ENCODE data around the gene DENND5A.

The DENND5A gene

GRCh38 chr11:9301720-9302119 lies 36.6 kb upstream of the DENND5A start:
- no peak overlapping the region for H3K4me3 ChIP-seq (ENCODE audit: low read depth, low read length)
- TF ChIP-seq CTCF (conservative IDR thresholded peaks at IDR 0.05; ENCODE audit: low read depth, low read length) = no peak
- DNase-seq (ENCODE audit: low read depth) = no peak

GRCh38 chr11:9293646-9294045 lies 28.5 kb upstream of the DENND5A start:
- no peak overlapping the region for H3K4me3 ChIP-seq (ENCODE audit: low read depth, low read length)
- TF ChIP-seq CTCF (conservative IDR thresholded peaks at IDR 0.05; ENCODE audit: low read depth, low read length) = no peak
- DNase-seq (ENCODE audit: low read depth) = no peak

DNA sequence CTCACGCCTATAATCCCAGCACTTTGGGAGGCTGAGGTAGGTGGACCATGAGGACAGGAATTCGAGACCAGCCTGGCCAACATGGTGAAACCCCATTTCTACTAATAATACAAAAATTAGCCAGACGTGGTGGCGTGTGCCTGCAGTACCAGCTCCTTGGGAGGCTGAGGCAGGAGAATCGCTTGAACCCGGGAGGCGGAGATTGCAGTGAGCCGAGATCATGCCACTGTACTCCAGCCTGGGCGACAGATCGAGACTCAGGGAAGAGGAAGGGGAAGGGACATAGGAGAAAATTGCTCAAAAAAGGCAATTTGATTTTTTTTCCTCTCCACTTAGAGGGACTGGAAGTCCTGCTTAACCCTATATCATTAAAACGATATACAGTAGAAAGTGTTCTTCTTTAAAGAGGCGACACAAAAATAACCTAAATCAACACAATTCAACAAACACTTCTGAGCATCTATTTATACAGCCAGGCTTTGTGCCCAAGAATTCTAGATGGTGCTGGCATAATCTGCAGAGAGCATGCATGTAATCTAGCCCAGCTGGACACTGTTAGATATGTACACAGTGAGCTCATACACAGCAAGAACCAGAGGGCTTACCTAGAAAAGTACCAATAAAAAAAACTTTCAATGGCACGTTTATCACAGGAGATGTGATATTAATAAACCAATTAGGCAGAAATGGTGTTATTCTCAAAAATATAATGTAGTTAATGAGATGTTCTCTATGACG lies 20.9 kb upstream of the DENND5A start:
- no peak overlapping the region for H3K4me3 ChIP-seq (ENCODE audit: low read depth, low read length)
- no peak for TF ChIP-seq CTCF (conservative IDR thresholded peaks at IDR 0.05; ENCODE audit: low read depth, low read length)
- DNase-seq (ENCODE audit: low read depth) = no peak

DNA sequence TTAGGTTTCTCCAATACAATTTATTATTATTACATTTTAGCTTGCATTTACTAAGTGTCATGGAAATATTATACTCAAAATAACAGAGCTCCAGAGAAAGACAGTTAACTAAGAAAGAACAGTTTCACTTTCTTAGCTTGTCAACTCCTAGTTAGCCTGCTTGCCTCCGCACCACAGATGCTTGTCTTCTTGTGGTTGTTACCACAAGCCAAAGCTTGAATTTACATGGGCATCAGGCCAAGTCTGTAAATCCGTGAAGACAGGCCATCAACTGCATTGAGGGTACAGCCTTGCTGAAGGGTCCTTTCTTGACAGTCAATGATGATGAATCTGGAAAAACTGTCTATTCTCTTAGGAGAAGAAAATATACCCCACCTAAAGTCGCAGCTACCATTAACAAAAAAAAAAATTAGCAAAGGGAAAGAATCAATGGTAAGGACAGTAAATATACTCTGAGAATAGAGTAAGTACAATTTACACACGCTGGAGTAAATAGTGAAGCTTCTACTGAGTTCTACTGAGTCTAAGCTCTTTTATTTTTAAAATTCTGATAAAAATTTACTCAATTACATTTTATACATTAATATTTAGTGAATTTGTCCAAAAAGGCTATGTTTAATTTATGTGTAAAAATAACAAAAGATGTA lies 15.6 kb upstream of the DENND5A start:
- DNase-seq (ENCODE audit: low read depth) = peak; percentile 90
- H3K4me3 ChIP-seq (ENCODE audit: low read depth, low read length) = no peak overlapping the region
- no peak for TF ChIP-seq CTCF (conservative IDR thresholded peaks at IDR 0.05; ENCODE audit: low read depth, low read length)

DNA sequence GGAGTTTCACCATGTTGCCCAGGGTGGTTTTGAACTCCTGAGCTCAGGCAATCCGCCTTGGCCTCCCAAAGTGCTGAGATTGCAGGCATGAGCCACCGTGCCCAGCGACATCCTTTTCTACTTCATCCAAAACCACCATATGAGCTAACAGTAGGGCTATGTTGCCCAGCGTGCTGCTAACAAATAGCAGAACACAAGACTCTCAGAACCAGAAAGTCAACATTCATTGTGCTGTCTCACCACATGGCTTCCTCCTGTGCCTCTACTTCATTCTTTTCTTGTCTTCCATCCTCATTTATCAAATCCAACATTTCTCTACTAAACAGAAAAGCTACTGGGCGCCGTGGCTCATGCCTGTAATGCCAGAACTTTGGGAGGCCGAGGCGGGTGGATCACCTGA lies 12.0 kb upstream of the DENND5A start:
- DNase-seq (ENCODE audit: low read depth) = no peak
- TF ChIP-seq CTCF (conservative IDR thresholded peaks at IDR 0.05; ENCODE audit: low read depth, low read length) = no peak

DNA sequence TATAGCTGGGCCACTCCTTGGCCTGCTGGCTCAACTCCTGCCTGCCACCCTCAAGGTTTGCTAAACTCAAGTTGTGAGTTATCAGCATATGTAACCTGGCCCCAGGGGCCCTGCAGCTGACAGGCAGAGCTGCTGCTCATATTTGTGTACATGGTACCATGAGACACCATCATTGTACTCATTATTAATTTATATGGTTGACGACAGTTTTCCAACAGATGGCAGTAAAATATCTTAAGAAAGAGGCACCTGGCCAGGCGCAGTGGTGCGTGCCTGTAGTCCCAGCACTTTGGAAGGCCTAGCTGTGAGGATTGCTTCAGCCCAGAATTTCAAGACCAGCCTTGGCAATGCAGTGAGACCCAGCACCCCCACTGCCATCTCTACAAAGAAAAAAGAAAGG lies 11.4 kb upstream of the DENND5A start:
- DNase-seq (ENCODE audit: low read depth) = no peak
- TF ChIP-seq CTCF (conservative IDR thresholded peaks at IDR 0.05; ENCODE audit: low read depth, low read length) = no peak
- no peak overlapping the region for H3K4me3 ChIP-seq (ENCODE audit: low read depth, low read length)

More for the DNA sequence above, 12.0 kb upstream of the DENND5A start:
- no peak overlapping the region for H3K4me3 ChIP-seq (ENCODE audit: low read depth, low read length)
